GM19468 (cell line): ENCODE measurements around the gene LRRC61.
"Not testable (repeated sequence)": the region's sequence is repeated elsewhere in the genome, so short reads cannot be mapped to it uniquely, and the experiment has no call there.

Experiments
- ATAC-seq: cut with Tn5 transposase; IDR thresholded peaks from one replicate; pipeline ENCODE4 v1.9.1; 2021; ENCODE audit warnings: mild to moderate bottlenecking, moderate library complexity, moderate number of reproducible peaks; ENCODE audit not compliant: unreplicated experiment; ENCODE audit errors: extremely low read depth

LRRC61 gene

GRCh38 chr7:150379441-150380379, 56.6 kb downstream of the LRRC61 start:
- ATAC-seq = no peak

- no peak for ATAC-seq
These were observed 57.3 kb downstream of the LRRC61 start for GRCh38 chr7:150380463-150380862.

GRCh38 chr7:150381096-150381495, 57.9 kb downstream of the LRRC61 start:
- no peak for ATAC-seq

- no peak for ATAC-seq
These were observed 58.6 kb downstream of the LRRC61 start for GRCh38 chr7:150381785-150382122.

GRCh38 chr7:150382123-150382843, 59.1 kb downstream of the LRRC61 start:
- ATAC-seq = no peak

- no peak for ATAC-seq
These were observed 59.7 kb downstream of the LRRC61 start for GRCh38 chr7:150382844-150383225.

GRCh38 chr7:150383710-150384397, 60.7 kb downstream of the LRRC61 start:
- ATAC-seq = no peak

- ATAC-seq = no peak
These were observed 61.5 kb downstream of the LRRC61 start for GRCh38 chr7:150384406-150385301.

- no peak for ATAC-seq
These were observed 62.2 kb downstream of the LRRC61 start for GRCh38 chr7:150385302-150385723.

- ATAC-seq = not testable (repeated sequence)
These were observed 62.7 kb downstream of the LRRC61 start for GRCh38 chr7:150385884-150386283.
